A549 (cell line): ENCODE results near the gene TDRD12. TPM values are rescaled to one million over a fixed set of nuclear protein-coding genes. Genes with fewer than 3 reads are reported as not detected.

Experiments
- ATAC-seq, 2 experiments: fragments of 200-7000 bp in 1 of 2; fragments of >200 bp in 1 of 2; cut with Nextera tagmentation in 1 of 2; cut with Tn5 transposase in 1 of 2; 3 replicates each; pipeline versions ENCODE4 v1.8.0 to v1.9.1; 2018 to 2020; ENCODE audit warnings: mild to moderate bottlenecking in 1 of 2, moderate library complexity in 1 of 2
- CTCF ChIA-PET: fragments of 300-600 bp; sonication (Branson Sonifier 250); formaldehyde crosslinking; extraction: SDS; loops from one replicate; lab custom pipeline; 2021; ENCODE audit warnings: antibody characterized with exemption, inconsistent platforms; lab: Yijun Ruan, JAX
- POLR2A ChIA-PET: fragments of 350-600 bp; formaldehyde crosslinking; extraction: SDS; loops from one replicate; lab custom pipeline; 2021; ENCODE audit warnings: antibody characterized with exemption, inconsistent platforms; lab: Yijun Ruan, JAX
- DNase-seq, 2 experiments: peaks; one replicate each; pipeline versions ENCODE4 v3.0.0 to v3.0.0-alpha.2; 2011 to 2016; ENCODE audit warnings: low read depth in 1 of 2, low spot score in 1 of 2
- FAIRE-seq: peaks from 2 replicates; lab custom pipeline; 2011; peaks lifted over from hg19 to GRCh38; lab: Jason Lieb, UNC
- H3K27ac ChIP-seq, 2 experiments: fragments of >200 bp; sonication (Bioruptor Twin); formaldehyde crosslinking; 3 replicates each; pipeline ENCODE4 v1.5.1; 2016 to 2017
- H3K4me1 ChIP-seq: fragments of >200 bp; sonication (Bioruptor Twin); formaldehyde crosslinking; 3 replicates; pipeline ENCODE4 v1.6.1; 2016
- H3K4me2 ChIP-seq: fragments of >200 bp; sonication (Bioruptor Twin); formaldehyde crosslinking; 3 replicates; pipeline ENCODE4 v1.6.1; 2016
- H3K4me3 ChIP-seq: fragments of >200 bp; sonication (Bioruptor Twin); formaldehyde crosslinking; 3 replicates; pipeline ENCODE4 v1.5.1; 2016
- H3K9me3 ChIP-seq: fragments of >200 bp; sonication (Bioruptor Twin); formaldehyde crosslinking; 3 replicates; pipeline ENCODE4 v1.6.1; 2016
- CBX2 ChIP-seq: fragments of 200-600 bp; sonication (generic); IDR thresholded peaks from 2 replicates; pipeline ENCODE4 v1.6.1; 2016; ENCODE audit warnings: low read depth, mild to moderate bottlenecking, borderline replicate concordance
- CBX8 ChIP-seq: fragments of 200-600 bp; sonication (generic); IDR thresholded peaks from 2 replicates; pipeline ENCODE4 v1.6.1; 2016
- CEBPB ChIP-seq, 2 experiments: fragments of >200 bp in 1 of 2; sonication (Bioruptor Twin) in 1 of 2; formaldehyde crosslinking in 1 of 2; IDR thresholded peaks; 2 replicates each; pipeline ENCODE4 v1.6.1; 2012 to 2016
- CHD4 ChIP-seq: fragments of 200-600 bp; sonication (generic); IDR thresholded peaks from 2 replicates; pipeline ENCODE4 v1.6.1; 2016; ENCODE audit warnings: antibody characterized with exemption, mild to moderate bottlenecking, borderline replicate concordance
- E2F6 ChIP-seq: IDR thresholded peaks from 2 replicates; pipeline ENCODE4 v1.6.1; 2012; ENCODE audit warnings: low read depth, borderline replicate concordance
- EHF ChIP-seq: fragments of 250-450 bp; sonication (Bioruptor Pico); IDR thresholded peaks from 2 replicates; pipeline ENCODE4 v1.5.0; 2020; ENCODE audit warnings: mild to moderate bottlenecking
- EHMT2 ChIP-seq: fragments of 200-600 bp; sonication (generic); IDR thresholded peaks from 2 replicates; pipeline ENCODE4 v1.6.1; 2016; ENCODE audit warnings: antibody characterized with exemption, low read depth, mild to moderate bottlenecking, moderate library complexity
- EP300 ChIP-seq, 2 experiments: fragments of >200 bp; sonication (Bioruptor Twin); formaldehyde crosslinking; IDR thresholded peaks; 2 replicates in 1 of 2; 3 replicates in 1 of 2; pipeline ENCODE4 v1.6.1; 2016 to 2017
- FOSL2 ChIP-seq, 2 experiments: fragments of 450-650 bp in 1 of 2; fragments of >200 bp in 1 of 2; sonication (Bioruptor Twin) in 1 of 2; formaldehyde crosslinking; IDR thresholded peaks; 2 replicates each; pipeline versions ENCODE4 v1.5.0 to v1.6.1; 2016 to 2020; ENCODE audit warnings: mild to moderate bottlenecking in 1 of 2, moderate library complexity in 1 of 2
- FOXS1 ChIP-seq: fragments of 250-450 bp; sonication (Bioruptor Pico); IDR thresholded peaks from 2 replicates; pipeline ENCODE4 v1.5.0; 2020; ENCODE audit warnings: mild to moderate bottlenecking, moderate library complexity
- GATA3 ChIP-seq: IDR thresholded peaks from 2 replicates; pipeline ENCODE4 v1.6.1; 2012; ENCODE audit warnings: borderline replicate concordance
- HDAC2 ChIP-seq: fragments of 200-600 bp; sonication (generic); IDR thresholded peaks from 2 replicates; pipeline ENCODE4 v1.6.1; 2016
- HEYL ChIP-seq: fragments of 250-450 bp; sonication (Bioruptor Pico); IDR thresholded peaks from 2 replicates; pipeline ENCODE4 v1.8.0; 2021; ENCODE audit warnings: mild to moderate bottlenecking, moderate library complexity
- JUNB ChIP-seq: fragments of >200 bp; sonication (Bioruptor Twin); formaldehyde crosslinking; IDR thresholded peaks from 2 replicates; pipeline ENCODE4 v1.6.1; 2016
- NFE2L2 ChIP-seq: fragments of 150-350 bp; conservative IDR thresholded peaks from 2 replicates; pipeline ENCODE4 v1.6.1; 2014; ENCODE audit warnings: low read length
- NR3C1 ChIP-seq: fragments of >200 bp; sonication (Bioruptor Twin); formaldehyde crosslinking; IDR thresholded peaks from 3 replicates; pipeline ENCODE4 v1.6.1; 2017
- PHF8 ChIP-seq: fragments of 200-600 bp; sonication (generic); IDR thresholded peaks from 2 replicates; pipeline ENCODE4 v1.6.1; 2016; ENCODE audit warnings: low read depth, mild to moderate bottlenecking, antibody characterized with exemption, moderate library complexity, borderline replicate concordance
- POLR2A ChIP-seq: IDR thresholded peaks from 2 replicates; pipeline ENCODE4 v1.6.1; 2012; ENCODE audit warnings: mild to moderate bottlenecking, low read length
- RARB ChIP-seq: fragments of 250-450 bp; sonication (Bioruptor Pico); IDR thresholded peaks from 2 replicates; pipeline ENCODE4 v1.8.0; 2021; ENCODE audit warnings: mild to moderate bottlenecking, moderate library complexity
- RCOR1 ChIP-seq: fragments of 150-350 bp; IDR thresholded peaks from 2 replicates; pipeline ENCODE4 v1.6.1; 2014; ENCODE audit warnings: antibody characterized with exemption, low read length, low read depth
- RNF2 ChIP-seq: fragments of 200-600 bp; sonication (generic); IDR thresholded peaks from 2 replicates; pipeline ENCODE4 v1.6.1; 2016; ENCODE audit warnings: low read depth, mild to moderate bottlenecking, antibody characterized with exemption, moderate library complexity, borderline replicate concordance
- SREBF2 ChIP-seq: fragments of 450-650 bp; IDR thresholded peaks from 2 replicates; pipeline ENCODE4 v1.6.1; 2014; ENCODE audit warnings: mild to moderate bottlenecking, moderate library complexity
- TFCP2L1 ChIP-seq: fragments of 250-450 bp; sonication (Bioruptor Pico); IDR thresholded peaks from 2 replicates; pipeline ENCODE4 v1.5.0; 2021; ENCODE audit warnings: mild to moderate bottlenecking
- ZC3H11A ChIP-seq: fragments of 450-650 bp; IDR thresholded peaks from 2 replicates; pipeline ENCODE4 v1.6.1; 2014; ENCODE audit warnings: antibody characterized with exemption, mild to moderate bottlenecking
- ZFP36 ChIP-seq: fragments of 450-650 bp; IDR thresholded peaks from 2 replicates; pipeline ENCODE4 v1.6.1; 2014; ENCODE audit warnings: borderline replicate concordance; ENCODE audit not compliant: partially characterized antibody
- WGBS: methylation state at CpG from one replicate; pipeline ENCODE4 v1.1.6; 2017; ENCODE audit errors: missing lambda C conversion rate; 5-methylcytosine and 5-hydroxymethylcytosine counted together
- polyA plus RNA-seq, 4 experiments: library from polyadenylated mRNA; depleted of rRNA in 3 of 4; stranded (reverse); fragments of >200 nt; fragmentation: RNase III in 1 of 4; extraction: RNeasy Plus Mini Kit Qiagen cat#74134 plus additional on column Dnase treatment in 1 of 4; gene quantifications; 2 replicates in 3 of 4; 3 replicates in 1 of 4; pipeline ENCODE4 v1.2.3, GENCODE V29; 2011 to 2017

The TDRD12 gene
- polyA plus RNA-seq, 2 of the 4 experiments (the other 2 are of a cell fraction), result 0.19 to 0.53 TPM

DNA sequence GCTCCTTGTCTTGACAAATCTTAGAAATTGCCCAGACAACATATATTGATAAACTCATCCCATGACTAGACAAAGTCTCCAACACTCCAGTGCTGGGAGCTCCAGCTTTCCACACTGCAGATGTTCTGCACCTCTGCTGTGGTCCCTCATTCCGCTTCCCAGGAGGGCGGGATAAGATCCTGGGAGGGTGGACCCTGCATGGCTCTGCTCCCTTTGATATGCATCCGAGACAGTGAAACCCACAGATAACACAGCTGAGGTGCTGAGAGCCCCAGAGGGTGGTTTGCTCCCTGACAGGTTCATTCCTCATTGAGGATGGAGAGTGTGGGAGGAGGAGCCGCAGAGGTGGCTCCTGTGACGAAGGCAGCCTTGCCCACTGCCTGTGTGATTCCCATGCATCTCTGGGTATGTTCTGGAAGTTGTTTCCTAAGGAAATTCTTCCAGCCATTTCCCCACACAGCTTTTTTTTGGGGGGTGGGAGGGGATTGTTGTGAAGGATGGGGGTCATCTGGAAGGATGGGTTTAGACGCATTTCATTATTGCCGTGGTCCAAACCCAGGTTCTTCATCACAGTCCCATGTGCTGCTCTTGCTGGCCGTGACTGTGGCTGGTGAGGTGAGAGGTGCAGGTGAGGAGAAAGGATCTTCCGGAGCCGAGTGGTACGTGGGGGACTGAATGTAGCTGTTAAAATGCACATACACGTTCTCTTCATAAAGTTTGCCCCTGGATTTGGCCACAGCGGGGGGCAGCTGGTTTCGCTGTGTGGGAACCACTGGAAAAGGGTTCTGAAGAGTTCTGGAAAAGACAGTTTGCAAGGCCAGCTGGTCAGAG, 103.6 kb downstream of the TDRD12 start:
- DNase-seq (no peak), FAIRE-seq (no peak), ATAC-seq (no peak)
- no peaks in the 10 kb centered on the region for H3K4me1 ChIP-seq
- no peak overlapping the region for H3K4me3 ChIP-seq
- no peak overlapping the region for H3K4me2 ChIP-seq
- no peak overlapping the region for H3K27ac ChIP-seq
- 55% methylated on average over 14 of the region's 14 CpGs for WGBS
- CTCF ChIA-PET, result interaction anchor here (1.5 kb wide), 1 partner anchor 20 kb away, joined by 4 read pairs; no protein-coding TSS in a partner anchor
- TF ChIP-seq NFE2L2 (no peak), RCOR1 (no peak), FOXS1 (CRISPR knock-in tag) (no peak), RNF2 (no peak)
- TF ChIP-seq, all 56 proteins: peak for 0
- H3K9me3 ChIP-seq, result no peaks in the 10 kb centered on the region
- POLR2A ChIA-PET, result no interaction called here

GRCh38 chr19:32823747-32824102, 104.2 kb downstream of the TDRD12 start:
- POLR2A ChIA-PET, result no interaction called here
- ATAC-seq (peak; percentile 14 to 19; a peak in 2 of 6 replicates), DNase-seq (no peak), FAIRE-seq (no peak)
- Histone ChIP-seq H3K4me1 (no peaks in the 10 kb centered on the region), H3K27ac (no peak overlapping the region), H3K4me3 (no peak overlapping the region), H3K4me2 (no peak overlapping the region), H3K9me3 (no peaks in the 10 kb centered on the region)
- WGBS, result 62% methylated on average over 7 of the region's 7 CpGs
- CTCF ChIA-PET, result interaction anchor here (1.5 kb wide), 1 partner anchor 20 kb away, joined by 4 read pairs; no protein-coding TSS in a partner anchor
- TF ChIP-seq EHF (CRISPR knock-in tag) (no peak), PHF8 (no peak)

DNA sequence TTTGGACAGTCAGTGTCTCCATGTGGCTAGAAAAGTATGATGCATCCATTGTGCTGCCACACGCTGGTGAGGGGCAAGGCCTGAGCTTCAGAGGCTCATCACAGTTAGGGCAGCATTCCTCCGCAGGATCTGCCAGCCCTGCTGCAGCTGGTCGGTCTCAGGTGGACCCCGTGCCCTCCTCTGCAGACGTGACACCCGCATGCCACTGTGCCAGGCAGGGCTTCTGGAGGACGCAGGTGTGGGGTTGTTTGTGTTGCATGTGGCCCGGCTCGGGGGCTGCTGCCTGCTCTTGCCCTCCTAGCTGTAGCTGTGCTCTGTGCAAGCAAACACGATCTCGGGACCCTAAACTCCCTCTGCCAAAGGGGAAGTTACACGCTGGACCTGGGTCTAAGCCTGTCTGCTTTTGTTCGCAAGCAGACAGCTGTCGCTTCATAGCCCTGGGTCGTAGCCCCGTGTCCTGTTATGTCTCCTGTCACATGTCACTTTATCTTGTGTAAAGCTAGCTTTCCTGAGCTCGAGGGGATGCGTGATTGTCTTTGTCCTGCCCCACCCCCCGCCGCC, 104.7 kb downstream of the TDRD12 start:
- FAIRE-seq, result no peak
- 59% methylated on average over 20 of the region's 20 CpGs for WGBS
- CTCF ChIA-PET, result interaction anchor here (0.6 to 1.5 kb wide), 6 partner anchors 8 to 359 kb away, joined by 3 to 4 read pairs (median 3); no protein-coding TSS in a partner anchor
- no peaks in the 10 kb centered on the region for H3K4me1 ChIP-seq
- TF ChIP-seq EP300 (IDR thresholded peaks at IDR 0.05) (no peak), CBX8 (no peak), CBX2 (no peak)
- TF ChIP-seq, all 56 proteins: peak for 0
- no peak overlapping the region for H3K4me2 ChIP-seq
- ATAC-seq, result peak; percentile 28 to 37; a peak in 3 of 6 replicates
- no peaks in the 10 kb centered on the region for H3K9me3 ChIP-seq
- H3K27ac ChIP-seq, result no peak overlapping the region
- POLR2A ChIA-PET, result no interaction called here
- H3K4me3 ChIP-seq, result no peak overlapping the region
- no peak for DNase-seq

- H3K4me2 ChIP-seq, result no peak overlapping the region
- DNase-seq, result no peak
- no peak for ATAC-seq
- 75% methylated on average over 21 of the region's 21 CpGs for WGBS
- H3K27ac ChIP-seq, result no peak overlapping the region
- POLR2A ChIA-PET, result no interaction called here
- H3K9me3 ChIP-seq, result no peaks in the 10 kb centered on the region
- TF ChIP-seq SREBF2 (no peak), GATA3 (no peak), FOXS1 (CRISPR knock-in tag) (no peak), PHF8 (no peak), CBX2 (no peak), HDAC2 (no peak), CEBPB (IDR thresholded peaks at IDR 0.05) (no peak), ZC3H11A (no peak), JUNB (no peak), RARB (CRISPR knock-in tag) (no peak), TFCP2L1 (CRISPR knock-in tag) (no peak), NFE2L2 (no peak), E2F6 (no peak), POLR2A (no peak), HEYL (CRISPR knock-in tag) (no peak), NR3C1 (no peak), FOSL2 (IDR thresholded peaks at IDR 0.05) (no peak), FOSL2 (CRISPR knock-in tag; IDR thresholded peaks at IDR 0.05) (no peak), CHD4 (no peak), EHMT2 (no peak), ZFP36 (no peak)
- CTCF ChIA-PET, result interaction anchor here (0.6 to 1.5 kb wide), 5 partner anchors 9 to 359 kb away, joined by 3 to 4 read pairs (median 3); no protein-coding TSS in a partner anchor
- no peak overlapping the region for H3K4me3 ChIP-seq
- FAIRE-seq, result peak; percentile 43
- no peaks in the 10 kb centered on the region for H3K4me1 ChIP-seq
These were observed 105.5 kb downstream of the TDRD12 start for GRCh38 chr19:32824916-32825608.
